ENCODE measurements around the gene PES1.
"Not testable (repeated sequence)": the region's sequence is repeated elsewhere in the genome, so short reads cannot be mapped to it uniquely, and the experiment has no call there.

The PES1 gene

GRCh38 chr22:30575859-30576258 lies 15.9 kb downstream of the PES1 start:
- no peak for DNase-seq (ENCODE audit: low spot score)

GRCh38 chr22:30574997-30575671 lies 16.6 kb downstream of the PES1 start:
- DNase-seq (ENCODE audit: low spot score), result no peak

GRCh38 chr22:30574095-30574981 lies 17.4 kb downstream of the PES1 start, which contains the start of gene GAL3ST1:
Gene GAL3ST1 (minus strand): TSS chr22:30574665. CDS start chr22:30557392, 17,273 bp downstream.
- no peak for DNase-seq (ENCODE audit: low spot score)

GRCh38 chr22:30573594-30574094 lies 18.1 kb downstream of the PES1 start:
- DNase-seq (ENCODE audit: low spot score), result no peak

- DNase-seq (ENCODE audit: low spot score), result no peak
Observed at GRCh38 chr22:30572840-30573593, 18.7 kb downstream of the PES1 start.

GRCh38 chr22:30572210-30572609 lies 19.5 kb downstream of the PES1 start:
- no peak for DNase-seq (ENCODE audit: low spot score)

- DNase-seq (ENCODE audit: low spot score), result no peak
Observed at GRCh38 chr22:30569674-30570202, 22.0 kb downstream of the PES1 start.

- no peak for DNase-seq (ENCODE audit: low spot score)
Observed at GRCh38 chr22:30568137-30568805, 23.4 kb downstream of the PES1 start.

GRCh38 chr22:30567277-30567676 lies 24.4 kb downstream of the PES1 start:
- not testable (repeated sequence) for DNase-seq (ENCODE audit: low spot score)

GRCh38 chr22:30566125-30566524 lies 25.6 kb downstream of the PES1 start:
- DNase-seq (ENCODE audit: low spot score), result no peak

- no peak for DNase-seq (ENCODE audit: low spot score)
Observed at GRCh38 chr22:30565341-30565740, 26.4 kb downstream of the PES1 start.

GRCh38 chr22:30564761-30565119 lies 27.0 kb downstream of the PES1 start:
- DNase-seq (ENCODE audit: low spot score), result no peak

GRCh38 chr22:30564045-30564760 lies 27.5 kb downstream of the PES1 start:
- no peak for DNase-seq (ENCODE audit: low spot score)

GRCh38 chr22:30562366-30562765 lies 29.3 kb downstream of the PES1 start:
- no peak for DNase-seq (ENCODE audit: low spot score)

- DNase-seq (ENCODE audit: low spot score), result no peak
Observed at GRCh38 chr22:30561402-30562189, 30.1 kb downstream of the PES1 start.

- DNase-seq (ENCODE audit: low spot score), result not testable (repeated sequence)
Observed at GRCh38 chr22:30560643-30561202, 31.0 kb downstream of the PES1 start.

GRCh38 chr22:30559889-30560288 lies 31.8 kb downstream of the PES1 start:
- DNase-seq (ENCODE audit: low spot score), result no peak

- no peak for DNase-seq (ENCODE audit: low spot score)
Observed at GRCh38 chr22:30557243-30557642, 34.5 kb downstream of the PES1 start.

GRCh38 chr22:30556388-30556787 lies 35.3 kb downstream of the PES1 start:
- DNase-seq (ENCODE audit: low spot score), result no peak

Data from GM03348 (cell line).